HG02763 (cell line): Measurements from ENCODE around the gene APCDD1L.

Source experiments
- ATAC-seq: cut with Tn5 transposase; IDR thresholded peaks from one replicate; pipeline ENCODE4 v1.9.1; 2021; ENCODE audit warnings: mild to moderate bottlenecking, moderate library complexity; ENCODE audit not compliant: unreplicated experiment

APCDD1L gene

GRCh38 chr20:58469616-58470015 lies 45.6 kb downstream of the APCDD1L start:
- no peak for ATAC-seq

DNA sequence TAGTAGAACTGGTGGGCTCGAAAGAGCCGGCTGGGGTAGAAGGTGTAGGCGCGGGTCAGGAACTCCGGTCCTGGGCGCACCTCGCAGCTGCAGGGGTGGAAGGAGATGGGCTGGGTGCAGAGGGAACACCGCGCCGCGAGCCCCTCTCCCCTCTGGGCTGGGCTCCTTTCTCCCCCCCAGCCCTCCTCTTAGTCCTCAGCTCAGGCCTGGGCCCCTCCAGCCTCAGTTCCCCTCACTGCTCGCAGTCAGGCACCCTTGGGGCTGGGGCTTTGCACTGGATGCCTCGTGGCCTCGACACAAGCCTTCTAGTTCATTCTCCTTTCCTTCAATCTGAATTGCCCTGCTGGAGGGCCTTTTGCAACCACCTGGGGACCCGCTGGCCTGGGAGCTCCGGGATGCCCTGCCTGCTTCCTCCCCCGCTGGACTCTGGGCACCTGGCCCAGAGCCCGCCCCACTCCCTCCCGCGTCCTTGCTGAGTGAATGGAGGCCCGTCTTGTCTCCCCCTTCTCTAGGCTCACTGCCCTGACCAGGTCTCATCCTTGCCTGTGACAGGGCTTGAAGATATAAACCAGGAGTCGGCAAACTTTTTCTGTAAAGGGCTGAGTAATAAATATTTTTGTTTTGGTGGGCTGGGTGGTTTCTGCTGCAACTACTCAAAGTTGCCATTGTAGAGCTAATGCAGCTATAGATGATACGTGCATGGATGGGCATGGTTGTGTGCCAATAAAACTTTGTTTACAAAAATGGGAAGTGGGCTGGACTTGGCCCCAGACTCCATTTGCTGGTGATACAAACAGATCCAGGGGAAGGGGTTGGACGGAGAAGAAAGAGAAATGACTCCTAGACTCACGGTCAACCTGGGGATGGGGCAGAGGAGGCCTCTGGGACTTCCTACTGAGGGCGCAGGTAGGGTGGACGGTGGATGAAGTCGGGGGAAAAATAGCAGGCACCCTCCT lies 47.3 kb downstream of the APCDD1L start:
- ATAC-seq, result no peak

DNA sequence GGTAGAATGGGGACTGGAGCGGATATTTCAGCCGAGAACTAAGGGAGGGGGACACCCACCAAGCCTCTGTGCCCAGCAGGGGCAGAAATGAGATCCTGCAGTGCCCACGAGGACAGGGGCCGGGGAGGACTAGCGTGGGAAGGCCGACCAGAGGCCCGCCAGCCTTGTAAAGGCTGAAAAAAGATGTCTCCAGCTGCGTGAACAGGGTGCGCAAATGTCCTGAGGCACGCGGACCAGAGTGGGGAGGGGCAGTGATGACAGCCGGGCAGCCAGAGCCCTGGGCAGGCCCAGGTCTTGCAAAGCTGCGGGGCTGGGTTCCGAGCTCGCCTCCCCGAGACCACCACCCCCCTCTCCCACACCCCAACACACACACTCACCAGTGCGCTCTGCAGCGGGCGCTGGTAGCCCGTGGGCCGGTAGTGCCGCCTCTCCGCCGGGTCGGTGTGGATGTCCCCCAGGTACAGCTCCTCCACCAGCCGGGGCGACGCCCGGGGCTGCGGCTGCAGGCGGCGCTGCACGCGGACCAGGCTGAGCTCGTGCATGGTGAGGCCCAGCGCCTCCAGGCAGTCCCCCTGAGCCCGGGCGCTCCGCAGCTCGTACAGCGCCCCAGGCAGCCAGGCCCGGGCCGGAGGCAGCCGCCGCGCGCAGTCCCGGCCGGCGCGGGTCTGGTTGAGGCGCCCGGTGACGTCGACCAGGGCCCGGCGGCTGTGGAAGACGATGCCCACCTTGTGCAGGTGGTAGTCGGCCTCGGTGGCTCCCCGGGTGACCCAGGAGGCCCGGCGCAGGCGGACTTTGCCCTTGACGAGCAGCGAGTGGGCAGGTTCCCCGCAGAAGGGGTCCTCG lies 48.2 kb downstream of the APCDD1L start:
- no peak for ATAC-seq

DNA sequence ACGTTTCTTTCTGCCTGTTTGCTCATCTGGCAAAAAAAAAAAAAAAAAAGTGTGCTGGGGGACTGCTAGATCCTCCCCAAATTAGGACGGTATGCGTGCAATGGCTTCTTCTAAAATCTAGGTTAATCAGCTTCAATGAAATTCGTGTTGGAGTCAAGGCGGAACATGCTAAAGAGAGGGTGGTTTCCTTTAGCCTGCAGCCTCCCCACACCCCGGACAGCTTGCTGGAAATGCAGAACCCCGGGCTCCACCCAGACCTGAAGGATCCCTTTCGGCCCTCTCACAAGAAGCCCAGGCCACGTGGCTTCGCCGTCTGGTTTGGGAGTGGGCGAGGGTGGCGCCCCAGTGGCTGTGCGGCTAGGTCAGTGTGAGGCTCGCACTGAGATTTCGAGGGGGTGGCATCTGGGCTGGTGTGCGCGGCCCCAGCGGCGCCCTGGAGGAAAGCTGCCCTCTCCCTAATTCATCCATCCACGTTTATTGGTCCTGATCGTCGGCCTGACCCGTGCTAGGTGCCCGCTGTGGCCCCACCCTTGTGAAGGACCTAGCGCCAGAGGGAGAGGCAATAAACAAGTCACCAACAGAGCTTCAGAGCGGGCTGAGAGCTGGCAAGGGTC lies 49.0 kb downstream of the APCDD1L start:
- ATAC-seq, result no peak

DNA sequence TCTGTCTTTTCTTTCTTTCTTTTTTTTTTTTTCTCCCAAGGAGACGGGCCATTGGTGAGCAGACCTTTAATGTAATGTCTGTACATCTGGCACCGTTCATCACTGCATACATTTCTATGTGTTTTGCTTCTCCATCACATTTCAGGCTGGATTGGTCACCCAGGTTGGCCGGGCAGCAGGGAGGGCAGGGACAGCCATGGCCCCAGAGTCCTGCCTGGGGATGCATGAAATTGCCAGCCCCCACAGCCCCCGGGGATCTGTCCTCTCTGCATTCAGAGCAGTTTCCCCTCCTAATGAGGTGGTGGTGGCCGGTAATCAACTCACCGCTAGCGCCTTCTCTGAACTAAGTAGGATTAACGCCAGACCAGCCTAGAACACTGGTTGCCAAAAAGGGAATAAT lies 50.4 kb downstream of the APCDD1L start:
- no peak for ATAC-seq

DNA sequence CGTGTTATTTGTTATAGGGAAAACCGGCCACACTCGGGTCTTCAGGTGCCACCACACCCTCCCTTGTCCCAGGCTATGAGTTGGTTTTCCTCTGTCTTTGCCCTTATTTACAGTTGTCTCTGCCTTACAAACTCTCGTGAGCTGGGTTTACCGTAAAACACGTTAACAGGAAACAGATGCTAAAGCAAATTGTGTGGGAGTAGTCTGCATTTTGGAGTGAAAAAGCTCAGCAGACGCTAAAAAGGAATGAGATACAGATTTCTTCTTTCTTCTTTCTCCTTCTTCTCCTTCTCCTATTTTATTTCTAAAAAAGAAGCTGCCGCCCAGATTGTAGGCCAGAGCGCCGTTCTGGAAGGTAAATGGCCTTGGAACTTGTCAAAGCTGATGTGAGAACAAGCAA lies 51.9 kb downstream of the APCDD1L start:
- ATAC-seq, result no peak

DNA sequence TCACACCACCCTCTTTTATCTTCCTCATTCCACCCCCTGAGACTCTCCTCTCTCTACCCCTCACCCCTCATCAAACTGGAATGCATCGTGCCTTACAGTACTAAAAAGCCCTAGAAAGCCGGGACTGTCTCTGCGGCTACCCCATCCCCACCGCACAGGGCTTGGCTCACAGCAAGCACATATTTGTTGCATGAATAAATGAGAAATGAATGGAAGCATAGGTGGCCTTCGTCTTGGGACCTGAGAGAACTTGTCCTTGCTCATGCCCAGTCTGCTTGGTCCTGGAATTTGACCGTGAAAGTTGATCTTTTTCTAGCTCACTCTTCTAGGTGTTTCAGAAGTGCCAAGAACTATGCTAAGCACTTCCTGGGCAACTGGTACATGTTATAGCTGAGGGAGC lies 53.3 kb downstream of the APCDD1L start:
- ATAC-seq, result no peak

GRCh38 chr20:58461104-58461503 lies 54.1 kb downstream of the APCDD1L start:
- ATAC-seq, result no peak

- peak; percentile 16 for ATAC-seq
Measured at GRCh38 chr20:58459058-58459750, 56.0 kb downstream of the APCDD1L start.

- ATAC-seq, result peak; percentile 95
Measured at GRCh38 chr20:58458342-58459057, 56.7 kb downstream of the APCDD1L start.

- ATAC-seq, result no peak
Measured at GRCh38 chr20:58457083-58457695, 58.0 kb downstream of the APCDD1L start.

DNA sequence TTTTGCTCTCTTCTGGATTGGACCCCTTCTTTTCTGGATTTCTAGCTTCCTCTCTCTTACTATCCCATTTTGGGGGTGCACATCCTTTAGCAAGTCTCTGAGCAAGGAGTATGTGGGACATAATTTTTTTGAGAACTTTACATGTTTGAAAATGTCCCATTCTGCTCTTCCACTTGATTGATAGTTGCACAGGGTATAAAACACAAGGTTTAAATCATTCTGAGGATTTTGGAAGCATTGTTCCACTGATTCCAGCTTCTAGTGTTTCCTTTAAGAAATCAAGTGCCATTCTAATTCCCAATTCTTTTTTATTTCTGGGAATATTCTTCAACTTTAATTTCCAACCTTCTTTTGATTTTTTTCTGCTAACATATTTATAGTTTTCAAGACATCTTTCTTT lies 60.7 kb downstream of the APCDD1L start:
- no peak for ATAC-seq

- ATAC-seq, result no peak
Measured at GRCh38 chr20:58453391-58453790, 61.8 kb downstream of the APCDD1L start.

GRCh38 chr20:58452667-58453255 lies 62.4 kb downstream of the APCDD1L start:
- ATAC-seq, result no peak

DNA sequence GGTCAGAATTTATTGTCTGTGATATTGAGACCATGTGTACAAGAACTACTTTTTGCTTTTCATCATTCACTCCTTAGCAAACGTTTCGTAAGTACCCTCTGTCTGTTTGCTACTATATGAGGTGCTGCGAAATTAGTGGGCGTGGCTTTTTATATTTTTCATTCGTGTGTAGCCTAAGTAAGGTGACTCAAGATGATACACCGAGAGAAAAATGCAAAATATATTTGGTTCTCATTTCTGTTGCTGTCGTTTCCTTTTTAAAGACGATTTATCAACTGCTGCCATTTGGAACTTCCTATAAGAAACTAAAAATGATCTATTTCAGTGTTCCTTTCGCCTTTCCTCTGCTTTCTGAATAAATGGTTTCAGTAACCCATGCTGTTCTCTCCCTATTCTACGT lies 64.9 kb downstream of the APCDD1L start:
- peak; percentile 46 for ATAC-seq

- no peak for ATAC-seq
Measured at GRCh38 chr20:58449681-58450221, 65.4 kb downstream of the APCDD1L start.

DNA sequence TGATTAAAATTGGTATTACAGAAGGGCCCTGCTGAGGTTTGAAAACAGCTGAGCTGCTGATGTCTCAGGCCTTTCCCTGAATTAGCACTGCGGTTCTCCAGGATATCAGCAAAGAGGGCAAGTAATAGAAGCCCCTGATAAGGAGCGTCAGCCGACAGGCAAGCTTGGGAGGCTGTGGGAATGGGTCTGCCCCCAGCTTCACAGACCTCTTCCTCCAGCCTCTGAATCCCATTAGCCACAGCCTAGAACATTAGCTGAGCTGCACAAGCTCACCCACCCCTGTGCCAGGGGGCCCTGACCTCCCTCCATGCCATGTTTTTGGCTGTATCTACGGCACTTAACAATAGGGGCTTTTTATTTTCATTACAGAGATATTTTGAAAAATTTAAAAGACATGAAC lies 66.2 kb downstream of the APCDD1L start:
- no peak for ATAC-seq

DNA sequence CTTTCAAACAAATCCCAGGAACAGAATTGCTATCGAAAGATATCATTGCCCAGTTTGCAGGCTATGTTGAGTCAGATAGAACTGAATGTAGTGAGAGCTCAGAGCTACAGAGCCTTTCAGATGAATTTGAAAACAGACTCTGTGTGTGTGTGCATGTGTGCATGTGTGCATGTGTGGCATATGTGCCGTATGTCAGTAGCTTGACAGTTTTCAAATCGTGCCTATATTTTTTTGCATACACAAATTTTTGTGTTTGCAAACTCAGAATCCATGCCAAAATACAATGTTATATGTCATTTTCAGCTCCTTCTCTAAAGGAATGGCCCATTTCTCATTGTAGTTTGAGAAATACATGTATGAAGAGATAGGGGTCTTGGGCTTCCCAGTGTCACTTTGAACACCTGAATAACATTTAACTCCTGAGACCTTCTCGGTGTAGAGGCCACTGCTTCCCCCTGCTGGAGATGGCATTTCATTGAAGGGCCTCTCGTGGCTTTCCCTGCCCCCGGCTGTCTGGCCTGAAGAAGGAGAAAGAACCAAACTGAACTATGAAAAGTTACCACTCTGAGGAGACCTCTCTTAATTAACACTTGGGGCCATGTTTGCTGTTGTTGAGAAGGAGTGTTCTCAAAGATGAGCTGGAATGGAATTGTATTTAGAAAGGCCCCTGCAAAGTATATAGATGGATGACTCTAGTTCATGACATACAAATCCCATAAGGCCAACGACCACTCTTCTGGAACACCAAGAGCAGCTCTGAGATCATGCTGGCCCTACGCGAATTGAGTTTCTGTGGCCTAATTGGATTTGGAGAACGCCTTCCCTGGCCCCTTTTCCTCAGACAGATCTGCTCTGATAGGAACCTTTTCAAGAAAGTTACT lies 67.4 kb downstream of the APCDD1L start:
- ATAC-seq, result no peak
